Activated effector memory CD4-positive, alpha-beta T cell treated with Interleukin-2 at 50 U/mL for 16 hours (primary cell): ENCODE data around the gene PRTFDC1.

Experiments
- DNase-seq: peaks from one replicate; pipeline ENCODE4 v3.0.0-alpha.2; 2020

PRTFDC1 gene

GRCh38 chr10:24871011-24871935 lies 81.1 kb downstream of the PRTFDC1 start:
- no peak for DNase-seq

- no peak for DNase-seq
Measured at GRCh38 chr10:24869354-24870015, 82.9 kb downstream of the PRTFDC1 start.

- no peak for DNase-seq
Measured at GRCh38 chr10:24866604-24867583, 85.5 kb downstream of the PRTFDC1 start.

GRCh38 chr10:24865783-24866182 lies 86.6 kb downstream of the PRTFDC1 start:
- DNase-seq, result no peak

- DNase-seq, result no peak
Measured at GRCh38 chr10:24862589-24862988, 89.8 kb downstream of the PRTFDC1 start.

GRCh38 chr10:24858288-24859270 lies 93.8 kb downstream of the PRTFDC1 start:
- DNase-seq, result no peak

GRCh38 chr10:24857031-24857725 lies 95.2 kb downstream of the PRTFDC1 start:
- no peak for DNase-seq

GRCh38 chr10:24854256-24854655 lies 98.2 kb downstream of the PRTFDC1 start:
- no peak for DNase-seq

GRCh38 chr10:24853661-24854060 lies 98.7 kb downstream of the PRTFDC1 start:
- DNase-seq, result no peak

GRCh38 chr10:24851629-24852028 lies 100.8 kb downstream of the PRTFDC1 start:
- no peak for DNase-seq

- no peak for DNase-seq
Measured at GRCh38 chr10:24850727-24851296, 101.6 kb downstream of the PRTFDC1 start.

- no peak for DNase-seq
Measured at GRCh38 chr10:24849501-24850299, 102.7 kb downstream of the PRTFDC1 start.

GRCh38 chr10:24849051-24849450 lies 103.4 kb downstream of the PRTFDC1 start:
- DNase-seq, result no peak

GRCh38 chr10:24848195-24848594 lies 104.2 kb downstream of the PRTFDC1 start:
- no peak for DNase-seq

GRCh38 chr10:24847112-24848070 lies 105.0 kb downstream of the PRTFDC1 start:
- DNase-seq, result no peak

- DNase-seq, result no peak
Measured at GRCh38 chr10:24844742-24845141, 107.7 kb downstream of the PRTFDC1 start.

- DNase-seq, result no peak
Measured at GRCh38 chr10:24843256-24843655, 109.2 kb downstream of the PRTFDC1 start.

- DNase-seq, result no peak
Measured at GRCh38 chr10:24842856-24843255, 109.5 kb downstream of the PRTFDC1 start.

GRCh38 chr10:24841530-24841929 lies 110.9 kb downstream of the PRTFDC1 start:
- no peak for DNase-seq
